Psoas muscle (tissue), 8 donors: ENCODE measurements around the gene HYAL1. TPM values are rescaled to one million over a fixed set of nuclear protein-coding genes. Genes with fewer than 3 reads are reported as not detected.
A peak's percentile ranks its signal among the peaks of the same experiment; 100 is the strongest.

Experiments used
- ATAC-seq, 4 donors: fragments of 200-7000 bp; cut with Tn5 transposase; one replicate each; pipeline ENCODE4 v1.9.1; 2020; ENCODE audit warnings: moderate library complexity in 3 of 4, mild to moderate bottlenecking in 2 of 4
- DNase-seq, 2 donors: peaks; one replicate each; pipeline ENCODE4 v3.0.0-alpha.2; 2020
- H3K27ac ChIP-seq: fragments of 200-600 bp; one replicate; pipeline ENCODE4 v1.8.0; 2022
- H3K27me3 ChIP-seq, 3 donors: fragments of 200-600 bp in 1 of 3; one replicate each; pipeline versions ENCODE4 v1.6.1 to v1.8.0; 2013 to 2022; ENCODE audit warnings: low read length in 2 of 3, mild to moderate bottlenecking in 2 of 3, moderate library complexity in 1 of 3; ENCODE audit not compliant: insufficient read depth in 3 of 3
- H3K36me3 ChIP-seq, 2 donors: fragments of 200-600 bp in 1 of 2; one replicate each; pipeline versions ENCODE4 v1.6.1 to v1.8.0; 2013 to 2022; ENCODE audit warnings: low read depth in 1 of 2, mild to moderate bottlenecking in 1 of 2, moderate library complexity in 1 of 2; ENCODE audit not compliant: insufficient read depth in 1 of 2
- H3K4me1 ChIP-seq: fragments of 200-600 bp; one replicate; pipeline ENCODE4 v1.8.0; 2022
- H3K4me3 ChIP-seq: fragments of 200-600 bp; one replicate; pipeline ENCODE4 v1.8.0; 2022; ENCODE audit warnings: mild to moderate bottlenecking
- H3K9me3 ChIP-seq: fragments of 200-600 bp; one replicate; pipeline ENCODE4 v1.8.0; 2022
- WGBS, 3 donors: extraction: QIAGEN DNeasy Blood & Tissue Kit; methylation state at CpG; one replicate each; pipeline versions ENCODE4 v1.1.6 to v1.1.7; 2013; 5-methylcytosine and 5-hydroxymethylcytosine counted together
- intact Hi-C, 2 donors: fragments of 100-400 bp; cut with DNase I; formaldehyde crosslinking; loops; one replicate each; pipeline versions ENCODE4 v1.11.0 to v1.14.2; 2022
- polyA plus RNA-seq, 3 donors: library from polyadenylated mRNA; stranded (reverse); fragments of 200-250 nt; gene quantifications; one replicate each; pipeline ENCODE4 v1.2.3, GENCODE V29; 2013
- total RNA-seq, 4 donors: library from RNA; stranded (reverse); fragmentation: NEBNext Ultra II Directional in 2 of 4; extraction: Animal tissue kit (Norgen Biotek cat#: 25700) in 2 of 4; gene quantifications; one replicate each; pipeline versions ENCODE4 v1.2.1 to v1.2.4, GENCODE V29; 2021 to 2023
- TF ChIP-seq, protein P1 (sequence below): fragments of 200-600 bp; IDR thresholded peaks from one replicate; pipeline ENCODE4 v1.8.0; 2022; ENCODE audit warnings: antibody characterized with exemption
- donor health status: healthy with polysubstance abuse.
- donor health status: DM: no; HTN: no; CAD: no; lungs with moderate emphysema.
- donor health status: Bipolar disorder and iron deficiency.
- donor health status: healthy.
- donor health status: DM: yes; HTN: yes; CAD: no.
- donor health status: DM: no; HTN: no; CAD: no.
- donor health status: DM: no; HTN: no; CAD: no.
- donor health status: DM: yes; HTN: yes; CAD: no.

The HYAL1 gene
- total and polyA plus RNA-seq, 7 donors = 8.5 to 20.8 (median 13.8) TPM

DNA sequence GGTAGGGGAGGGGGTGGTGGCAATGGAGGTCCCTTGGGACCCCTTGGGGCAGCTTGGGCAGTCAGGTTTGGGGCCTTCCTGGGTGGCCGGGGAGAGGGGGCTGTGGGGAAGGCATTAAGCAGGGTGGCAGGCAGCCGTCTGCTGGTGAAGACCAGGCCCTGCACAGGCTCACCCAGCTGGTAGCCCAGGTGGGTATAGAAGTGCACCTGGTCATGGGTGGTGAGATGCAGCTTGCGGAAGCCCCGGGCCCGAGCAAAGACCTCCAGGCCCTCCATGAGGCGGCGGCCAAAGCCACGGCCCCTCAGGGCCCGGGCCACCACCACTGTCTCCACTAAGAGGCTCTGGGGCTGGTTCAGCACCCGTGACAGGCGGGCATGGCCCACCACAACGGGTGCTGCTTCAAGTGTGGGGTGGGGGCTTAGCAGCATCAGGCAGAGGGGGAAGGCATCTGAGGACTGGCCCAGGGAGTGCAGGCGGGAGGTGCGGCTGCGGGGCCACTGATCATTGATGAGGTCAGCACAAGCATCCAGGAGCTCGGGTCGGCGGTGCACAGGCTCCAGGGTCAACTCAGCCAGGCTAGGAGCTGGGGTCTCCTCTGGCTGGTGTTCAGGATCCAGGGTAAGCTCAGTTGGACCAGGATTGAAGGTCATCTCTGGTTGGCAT, 6.5 kb downstream of the HYAL1 start:
- TF ChIP-seq, protein P1, sequence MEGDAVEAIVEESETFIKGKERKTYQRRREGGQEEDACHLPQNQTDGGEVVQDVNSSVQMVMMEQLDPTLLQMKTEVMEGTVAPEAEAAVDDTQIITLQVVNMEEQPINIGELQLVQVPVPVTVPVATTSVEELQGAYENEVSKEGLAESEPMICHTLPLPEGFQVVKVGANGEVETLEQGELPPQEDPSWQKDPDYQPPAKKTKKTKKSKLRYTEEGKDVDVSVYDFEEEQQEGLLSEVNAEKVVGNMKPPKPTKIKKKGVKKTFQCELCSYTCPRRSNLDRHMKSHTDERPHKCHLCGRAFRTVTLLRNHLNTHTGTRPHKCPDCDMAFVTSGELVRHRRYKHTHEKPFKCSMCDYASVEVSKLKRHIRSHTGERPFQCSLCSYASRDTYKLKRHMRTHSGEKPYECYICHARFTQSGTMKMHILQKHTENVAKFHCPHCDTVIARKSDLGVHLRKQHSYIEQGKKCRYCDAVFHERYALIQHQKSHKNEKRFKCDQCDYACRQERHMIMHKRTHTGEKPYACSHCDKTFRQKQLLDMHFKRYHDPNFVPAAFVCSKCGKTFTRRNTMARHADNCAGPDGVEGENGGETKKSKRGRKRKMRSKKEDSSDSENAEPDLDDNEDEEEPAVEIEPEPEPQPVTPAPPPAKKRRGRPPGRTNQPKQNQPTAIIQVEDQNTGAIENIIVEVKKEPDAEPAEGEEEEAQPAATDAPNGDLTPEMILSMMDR = no peak
- Histone ChIP-seq H3K4me3 (no peak overlapping the region), H3K4me1 (peaks cover 36% of the 10 kb centered on the region), H3K27me3 (no peaks in the 10 kb centered on the region), H3K27ac (no peak overlapping the region), H3K9me3 (no peaks in the 10 kb centered on the region), H3K36me3 (peaks cover 0 to 6% of the 10 kb centered on the region in 2 donors)
- 89 to 95% (median 92%) methylated on average over 16 to 18 of the region's 18 CpGs for WGBS, 3 donors
- DNase-seq (no peak), ATAC-seq (no peak)
- intact Hi-C loops = no loop called here

DNA sequence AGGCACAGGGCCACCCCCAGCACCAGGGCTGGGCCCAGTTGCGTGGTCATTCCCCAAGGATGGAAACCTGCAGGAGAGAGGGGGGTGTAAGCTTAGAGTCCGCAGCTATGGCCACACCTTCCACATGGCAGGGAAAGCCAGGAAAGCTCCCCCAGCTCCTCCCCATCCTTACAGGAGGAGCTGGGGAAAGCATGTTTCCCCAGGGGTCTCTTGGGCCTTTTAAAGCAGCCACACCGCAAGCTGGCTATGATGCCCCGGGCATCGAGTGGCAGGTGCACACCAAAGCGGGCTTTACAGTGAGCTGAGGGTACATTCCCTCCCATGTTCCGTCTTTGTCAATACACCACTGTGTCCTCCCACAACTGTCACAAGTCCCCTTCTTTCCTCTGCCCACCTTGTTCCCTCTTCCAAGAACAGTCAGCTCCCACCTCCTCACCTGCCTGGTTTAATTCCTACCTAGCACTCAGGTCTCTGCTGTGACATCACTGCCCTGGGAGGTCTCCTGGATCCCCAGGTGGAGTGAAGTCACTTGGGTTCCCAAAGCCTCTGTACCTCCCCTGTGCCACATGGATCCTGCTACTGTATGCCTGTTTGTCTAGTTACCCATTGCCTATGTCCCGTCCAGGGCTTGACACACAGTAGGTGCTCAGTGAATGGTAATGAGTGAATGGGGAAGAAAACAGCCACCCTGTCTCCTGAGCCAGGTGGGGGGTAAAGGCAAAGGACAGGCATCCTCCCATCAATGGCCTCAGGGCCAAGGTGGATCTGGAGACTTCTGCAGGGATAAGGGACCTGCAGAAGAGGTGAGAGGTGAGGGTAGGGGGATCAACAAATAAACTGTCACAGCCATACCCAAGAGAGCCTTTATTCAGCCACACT, 7.6 kb downstream of the HYAL1 start:
- no peak overlapping the region for H3K4me3 ChIP-seq

DNA sequence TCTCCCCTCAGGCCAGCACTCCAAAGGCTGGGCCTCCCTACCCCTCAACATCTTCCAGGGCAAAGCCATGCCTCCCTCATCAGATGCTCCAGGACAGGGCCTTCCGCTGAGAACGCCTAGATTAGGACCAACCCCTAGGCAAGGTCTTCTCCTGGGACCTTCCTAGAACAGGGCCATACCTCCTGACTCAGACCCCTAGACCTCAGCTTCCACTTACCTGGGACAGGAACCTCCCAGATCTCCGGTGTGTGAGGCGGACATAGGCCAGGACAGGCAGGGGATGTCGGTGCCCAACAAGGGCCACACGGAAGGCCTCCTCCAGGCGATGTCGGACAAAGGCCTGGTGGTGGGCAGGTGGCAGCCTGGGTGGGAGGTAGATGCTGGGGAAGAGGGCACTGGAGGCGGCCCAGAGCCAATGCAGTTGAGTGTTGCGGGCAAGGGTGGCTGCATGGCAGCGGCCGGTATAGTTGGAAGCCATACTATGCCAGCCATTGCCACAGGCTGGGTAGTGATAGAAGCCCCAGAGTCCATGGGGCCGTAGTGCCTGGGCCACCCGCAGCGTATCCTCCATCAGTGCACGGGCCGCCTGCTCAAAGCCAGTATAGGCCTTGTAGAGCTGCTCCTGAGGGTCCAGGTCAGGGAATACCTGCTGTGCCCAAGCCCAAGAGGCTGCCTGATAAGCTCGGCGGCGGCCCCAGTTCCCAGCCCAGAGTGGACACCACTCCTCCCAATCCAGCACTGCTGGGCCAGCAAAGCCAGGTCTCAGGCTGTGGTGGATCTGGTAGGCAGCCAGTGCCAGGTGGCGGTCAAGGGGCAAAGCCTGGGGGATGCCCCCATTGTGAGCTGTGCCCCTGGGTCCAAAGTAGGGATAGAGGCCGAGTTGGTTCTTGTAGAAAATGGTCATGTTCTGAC, 8.6 kb downstream of the HYAL1 start:
- DNase-seq = no peak
- Histone ChIP-seq H3K4me3 (no peak overlapping the region), H3K9me3 (no peaks in the 10 kb centered on the region), H3K4me1 (peaks cover 31% of the 10 kb centered on the region), H3K27me3 (no peaks in the 10 kb centered on the region), H3K36me3 (peaks cover 4 to 16% of the 10 kb centered on the region in 2 donors), H3K27ac (no peak overlapping the region)
- no peak for ATAC-seq
- WGBS, 3 donors = 86 to 93% (median 91%) methylated on average over 22 of the region's 22 CpGs
- TF ChIP-seq, protein P1 = no peak
- intact Hi-C loops = no loop called here

More for the DNA sequence above, 7.6 kb downstream of the HYAL1 start:
- H3K27ac ChIP-seq = no peak overlapping the region
- no peaks in the 10 kb centered on the region for H3K9me3 ChIP-seq
- no peaks in the 10 kb centered on the region for H3K27me3 ChIP-seq
- ATAC-seq = no peak
- peaks cover 38% of the 10 kb centered on the region for H3K4me1 ChIP-seq
- TF ChIP-seq, protein P1 = no peak
- peaks cover 0 to 6% of the 10 kb centered on the region in 2 donors for H3K36me3 ChIP-seq
- intact Hi-C loops = no loop called here
- 79 to 81% (median 81%) methylated on average over 8 of the region's 8 CpGs for WGBS, 3 donors
- DNase-seq = no peak

DNA sequence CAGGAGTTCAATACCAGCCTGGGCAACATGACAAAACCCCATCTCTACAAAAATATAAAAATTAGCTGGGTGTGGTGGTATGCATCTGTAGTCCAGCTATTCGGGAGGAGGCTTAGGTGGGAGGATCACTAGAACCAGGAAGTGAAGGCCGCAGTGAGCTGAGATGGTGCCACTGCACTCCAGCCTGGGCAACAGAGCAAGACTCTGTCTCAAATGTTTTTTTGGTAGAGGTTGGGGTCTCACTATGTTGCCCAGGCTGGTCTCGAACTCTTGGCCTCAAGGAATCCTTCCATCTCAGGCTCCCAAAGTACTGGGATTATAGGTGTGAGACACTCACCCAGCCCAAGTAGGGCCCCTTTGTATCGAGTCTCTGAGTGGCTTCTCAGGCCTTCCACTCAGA, 9.3 kb downstream of the HYAL1 start:
- WGBS, 3 donors = 85 to 89% (median 87%) methylated on average over 4 of the region's 4 CpGs
- Histone ChIP-seq H3K4me3 (no peak overlapping the region), H3K27me3 (no peaks in the 10 kb centered on the region), H3K4me1 (peaks cover 30% of the 10 kb centered on the region), H3K27ac (peak overlapping the region; percentile 99), H3K9me3 (no peaks in the 10 kb centered on the region), H3K36me3 (peaks cover 4 to 23% of the 10 kb centered on the region in 2 donors)
- TF ChIP-seq, protein P1 = no peak
- intact Hi-C loops = no loop called here
- DNase-seq (no peak), ATAC-seq (no peak)
